H1 (cell line): ENCODE results near the gene SVOPL. TPM values are rescaled to one million over a fixed set of nuclear protein-coding genes. Genes with fewer than 3 reads are reported as not detected.

ENCODE experiments used
- CTCF ChIA-PET: fragments of 300-600 bp; sonication (Branson Sonifier 250); formaldehyde crosslinking; loops from one replicate; lab custom pipeline; 2021; ENCODE audit not compliant: partially characterized antibody; lab: Charles Lee
- POLR2A ChIA-PET: fragments of 300-600 bp; sonication (Branson Sonifier 250); formaldehyde crosslinking; loops from one replicate; lab custom pipeline; 2021; ENCODE audit warnings: inconsistent platforms; ENCODE audit not compliant: partially characterized antibody; lab: Charles Lee
- DNase-seq, 2 experiments: peaks; one replicate each; pipeline versions ENCODE4 v3.0.0 to v3.0.0-alpha.2; 2010 to 2022; ENCODE audit warnings: low spot score in 2 of 2, low read depth in 1 of 2, mixed read lengths in 1 of 2
- FAIRE-seq: peaks from 2 replicates; lab custom pipeline; 2011; peaks lifted over from hg19 to GRCh38; lab: Jason Lieb, UNC
- H2AFZ ChIP-seq: 2 replicates; pipeline ENCODE4 v1.8.1; 2012; ENCODE audit warnings: low read length, inconsistent platforms
- H2AK5ac ChIP-seq: 2 replicates; pipeline ENCODE4 v1.6.1; 2013; ENCODE audit warnings: low read depth, low read length
- H2BK120ac ChIP-seq: replicated peaks from 2 replicates; pipeline ENCODE3; 2013; ENCODE audit warnings: low read depth, low read length, inconsistent platforms
- H2BK12ac ChIP-seq: 2 replicates; pipeline ENCODE4 v1.6.1; 2013; ENCODE audit warnings: low read depth, low read length
- H2BK15ac ChIP-seq: 2 replicates; pipeline ENCODE4 v1.6.1; 2013; ENCODE audit warnings: low read length
- H2BK20ac ChIP-seq: 2 replicates; pipeline ENCODE4 v1.6.1; 2013; ENCODE audit warnings: low read length
- H2BK5ac ChIP-seq: 2 replicates; pipeline ENCODE4 v1.6.1; 2013; ENCODE audit warnings: low read depth, low read length
- H3K14ac ChIP-seq: 2 replicates; pipeline ENCODE4 v1.6.1; 2013; ENCODE audit warnings: inconsistent platforms; ENCODE audit not compliant: insufficient read length
- H3K18ac ChIP-seq: 2 replicates; pipeline ENCODE4 v1.6.1; 2013; ENCODE audit warnings: low read length; ENCODE audit errors: extremely low read depth
- H3K23ac ChIP-seq: 2 replicates; pipeline ENCODE4 v1.6.1; 2013; ENCODE audit warnings: inconsistent platforms; ENCODE audit not compliant: insufficient read length
- H3K23me2 ChIP-seq: 2 replicates; pipeline ENCODE4 v1.6.1; 2013; ENCODE audit warnings: low read depth, low read length
- H3K27ac ChIP-seq: 2 replicates; pipeline ENCODE4 v1.6.1; 2011; ENCODE audit warnings: low read depth, low read length, inconsistent platforms
- H3K27me3 ChIP-seq, 4 experiments: replicated peaks in 1 of 4; 1 replicate in 1 of 4; 2 replicates in 3 of 4; pipeline versions ENCODE4 v1.6.1 to v1.8.1; 2011 to 2013; ENCODE audit warnings: low read length in 3 of 4, mild to moderate bottlenecking in 3 of 4, inconsistent platforms in 2 of 4, mixed read lengths in 2 of 4, moderate library complexity in 1 of 4; ENCODE audit not compliant: control insufficient read depth in 3 of 4, insufficient read depth in 3 of 4; ENCODE audit errors: extremely low read depth in 1 of 4
- H3K36me3 ChIP-seq, 4 experiments: 2 replicates each; pipeline versions ENCODE4 v1.6.1 to v1.8.1; 2011 to 2013; ENCODE audit warnings: mild to moderate bottlenecking in 4 of 4, low read length in 3 of 4, moderate library complexity in 2 of 4, control low read depth in 1 of 4, inconsistent platforms in 1 of 4; ENCODE audit not compliant: insufficient read depth in 4 of 4, control insufficient read depth in 2 of 4
- H3K4ac ChIP-seq: replicated peaks from 2 replicates; pipeline ENCODE3; 2013; ENCODE audit warnings: low read length, low read depth, mixed read lengths, inconsistent platforms; ENCODE audit not compliant: insufficient read length
- H3K4me1 ChIP-seq, 4 experiments: replicated peaks in 1 of 4; 1 replicate in 1 of 4; 2 replicates in 3 of 4; pipeline versions ENCODE4 v1.6.1 to v1.8.1; 2011 to 2013; ENCODE audit warnings: low read length in 3 of 4, inconsistent platforms in 2 of 4, mixed read lengths in 1 of 4; ENCODE audit not compliant: insufficient read depth in 4 of 4, control insufficient read depth in 3 of 4
- H3K4me2 ChIP-seq, 2 experiments: 2 replicates each; pipeline versions ENCODE4 v1.6.1 to v1.8.1; 2011 to 2013; ENCODE audit warnings: low read depth in 2 of 2, low read length in 2 of 2, control low read depth in 1 of 2, inconsistent platforms in 1 of 2, mild to moderate bottlenecking in 1 of 2; ENCODE audit not compliant: insufficient read depth in 1 of 2
- H3K4me3 ChIP-seq, 4 experiments: fragments of 200-600, 300-600 bp in 1 of 4; sonication (generic), shearing (Covaris generic), sonication (Bioruptor Twin) in 1 of 4; 2 replicates each; pipeline versions ENCODE4 v1.5.1 to v1.8.1; 2011 to 2016; ENCODE audit warnings: low read length in 4 of 4, low read depth in 3 of 4, control low read depth in 2 of 4, inconsistent platforms in 2 of 4, mild to moderate bottlenecking in 2 of 4, mixed read lengths in 1 of 4, moderate library complexity in 1 of 4; ENCODE audit not compliant: insufficient read depth in 2 of 4; ENCODE audit errors: extremely low read depth in 1 of 4
- H3K56ac ChIP-seq: replicated peaks from 2 replicates; pipeline ENCODE3; 2013; ENCODE audit warnings: low read depth, mild to moderate bottlenecking, mixed read lengths, low read length, inconsistent platforms; ENCODE audit not compliant: insufficient read length
- H3K79me1 ChIP-seq: 2 replicates; pipeline ENCODE4 v1.6.1; 2013; ENCODE audit warnings: low read depth, low read length, control low read depth
- H3K79me2 ChIP-seq, 2 experiments: 2 replicates each; pipeline versions ENCODE4 v1.6.1 to v1.8.1; 2012 to 2013; ENCODE audit warnings: low read length in 2 of 2, mild to moderate bottlenecking in 2 of 2, inconsistent platforms in 1 of 2; ENCODE audit not compliant: insufficient read depth in 2 of 2, control insufficient read depth in 1 of 2
- H3K9ac ChIP-seq, 4 experiments: replicated peaks in 1 of 4; 1 replicate in 1 of 4; 2 replicates in 3 of 4; pipeline versions ENCODE4 v1.6.1 to v1.8.1; 2011 to 2013; ENCODE audit warnings: low read depth in 3 of 4, low read length in 3 of 4, control low read depth in 2 of 4, mild to moderate bottlenecking in 2 of 4, moderate library complexity in 2 of 4, inconsistent platforms in 1 of 4; ENCODE audit errors: extremely low read depth in 1 of 4
- H3K9me3 ChIP-seq, 2 experiments: 2 replicates each; pipeline versions ENCODE4 v1.6.1 to v1.8.1; 2012 to 2013; ENCODE audit warnings: mild to moderate bottlenecking in 2 of 2, moderate library complexity in 2 of 2, control low read depth in 1 of 2, inconsistent platforms in 1 of 2, low read depth in 1 of 2, low read length in 1 of 2, mixed read lengths in 1 of 2; ENCODE audit not compliant: insufficient read depth in 2 of 2
- H4K20me1 ChIP-seq, 2 experiments: replicated peaks in 1 of 2; 2 replicates each; pipeline versions ENCODE3 to v1.8.1; 2011 to 2013; ENCODE audit warnings: inconsistent platforms in 2 of 2, low read length in 2 of 2, mild to moderate bottlenecking in 1 of 2; ENCODE audit not compliant: insufficient read depth in 2 of 2, control insufficient read depth in 1 of 2
- H4K5ac ChIP-seq: 2 replicates; pipeline ENCODE4 v1.6.1; 2013; ENCODE audit warnings: low read length, low read depth, mixed read lengths, inconsistent platforms; ENCODE audit not compliant: insufficient read length
- H4K8ac ChIP-seq: 2 replicates; pipeline ENCODE4 v1.8.0; 2013; ENCODE audit warnings: mild to moderate bottlenecking, moderate library complexity, low read length, inconsistent platforms; ENCODE audit not compliant: insufficient read depth; ENCODE audit errors: extremely low read depth
- H4K91ac ChIP-seq: replicated peaks from 2 replicates; pipeline ENCODE3; 2013; ENCODE audit warnings: low read length, mixed read lengths, inconsistent platforms; ENCODE audit not compliant: insufficient read length
- ASH2L ChIP-seq: fragments of 200-600, 300-600 bp; sonication (generic); IDR thresholded peaks from one replicate; pipeline ENCODE4 v1.7.1; 2017; ENCODE audit warnings: low read length
- ATF2 ChIP-seq: IDR thresholded peaks from 2 replicates; pipeline ENCODE4 v1.6.1; 2012; ENCODE audit warnings: low read length, inconsistent platforms
- BRCA1 ChIP-seq: IDR thresholded peaks from 2 replicates; pipeline ENCODE4 v1.6.1; 2012; ENCODE audit warnings: low read depth, low read length, improper control_type of control experiment
- EGR1 ChIP-seq: IDR thresholded peaks from 2 replicates; pipeline ENCODE4 v1.6.1; 2011; ENCODE audit warnings: low read depth, low read length, borderline replicate concordance
- HDAC6 ChIP-seq: IDR thresholded peaks from one replicate; pipeline ENCODE4 v1.7.1; 2012; ENCODE audit warnings: low read depth, mild to moderate bottlenecking, inconsistent platforms, low read length, moderate library complexity
- JUN ChIP-seq: IDR thresholded peaks from 2 replicates; pipeline ENCODE4 v1.6.1; 2011; ENCODE audit warnings: low read depth, mild to moderate bottlenecking, improper control_type of control experiment, low read length
- JUND ChIP-seq: IDR thresholded peaks from 2 replicates; pipeline ENCODE4 v1.6.1; 2011; ENCODE audit warnings: mild to moderate bottlenecking, improper control_type of control experiment, low read length
- KDM1A ChIP-seq: fragments of 200-600, 300-600 bp; sonication (generic); IDR thresholded peaks from 2 replicates; pipeline ENCODE4 v1.7.1; 2016; ENCODE audit warnings: mild to moderate bottlenecking, low read length, borderline replicate concordance
- MAFK ChIP-seq: IDR thresholded peaks from 2 replicates; pipeline ENCODE4 v1.6.1; 2012; ENCODE audit warnings: low read depth, mild to moderate bottlenecking, improper control_type of control experiment, low read length
- POLR2A ChIP-seq, 2 experiments: IDR thresholded peaks; 1 replicate in 1 of 2; 2 replicates in 1 of 2; pipeline ENCODE4 v1.6.1; 2011; ENCODE audit warnings: low read depth in 2 of 2, low read length in 2 of 2, mild to moderate bottlenecking in 2 of 2; ENCODE audit errors: control extremely low read depth in 1 of 2
- RNF2 ChIP-seq: fragments of 200-900, 300-1000 bp; sonication (generic); IDR thresholded peaks from 2 replicates; pipeline ENCODE4 v1.7.1; 2016; ENCODE audit warnings: borderline replicate concordance, low read depth, mild to moderate bottlenecking, antibody characterized with exemption, low read length; ENCODE audit not compliant: poor library complexity, severe bottlenecking; ENCODE audit errors: missing control alignments
- SIRT6 ChIP-seq: IDR thresholded peaks from one replicate; pipeline ENCODE4 v1.7.1; 2012; ENCODE audit warnings: low read length, inconsistent platforms
- SP2 ChIP-seq: IDR thresholded peaks from 2 replicates; pipeline ENCODE4 v1.6.1; 2012; ENCODE audit warnings: mild to moderate bottlenecking, low read length, inconsistent platforms
- SUZ12 ChIP-seq: fragments of 200-600 bp; sonication (generic); IDR thresholded peaks from 2 replicates; pipeline ENCODE4 v1.6.1; 2012; ENCODE audit warnings: mild to moderate bottlenecking, inconsistent platforms, low read length, moderate library complexity, mixed read lengths
- WGBS, 2 experiments: shearing (Covaris generic) in 1 of 2; methylation state at CpG; one replicate each; pipeline versions ENCODE4 v1.1.6 to v1.1.7; 2013 to 2015; ENCODE audit warnings: low lambda C conversion rate in 2 of 2, mixed read lengths in 2 of 2, inconsistent platforms in 1 of 2, low coverage in 1 of 2, missing lambda C conversion rate in 1 of 2; ENCODE audit not compliant: insufficient replicate concordance in 2 of 2, insufficient coverage in 1 of 2, insufficient read length in 1 of 2; ENCODE audit errors: extremely low coverage in 1 of 2, missing lambda C conversion rate in 1 of 2; 5-methylcytosine and 5-hydroxymethylcytosine counted together
- polyA plus RNA-seq, 7 experiments: library from polyadenylated mRNA; depleted of rRNA in 3 of 7; stranded (reverse) in 5 of 7; unstranded in 2 of 7; fragments of >200 nt in 5 of 7; fragments of 200-250 nt in 2 of 7; gene quantifications; 1 replicate in 5 of 7; 2 replicates in 1 of 7; 4 replicates in 1 of 7; pipeline versions ENCODE4 v1.2.1 to v1.2.3, GENCODE V29; 2011 to 2013; ENCODE audit warnings: missing spikeins in 2 of 7, mixed read lengths in 2 of 7
- total RNA-seq: library from RNA; stranded (reverse); fragmentation: NEBNext Ultra II Directional; extraction: Animal tissue kit (Norgen Biotek cat#: 25700); gene quantifications from 2 replicates; pipeline ENCODE4 v1.2.1, GENCODE V29; 2021

SVOPL gene
- total and polyA plus RNA-seq, 2 of the 8 experiments (the other 6 are each of a cell fraction or from before 2014, with no cell fraction given): 1.1 to 1.4 TPM

- 85% methylated on average over 1 of the region's 1 CpG; no CpG with 5 or more reads in 1 of the 2 experiments for WGBS, 2 experiments
- POLR2A ChIA-PET: no interaction called here
- H3K4me3 ChIP-seq: no peak overlapping the region
- TF ChIP-seq KDM1A (no peak), HDAC6 (no peak), SP2 (no peak), BRCA1 (no peak), SIRT6 (no peak), MAFK (no peak), POLR2A (IDR thresholded peaks at IDR 0.05; ENCODE audit: control extremely low read depth in 1 of 2, low read depth in 2 of 2, low read length in 2 of 2) (no peak), ATF2 (no peak), JUND (no peak), SUZ12 (no peak), EGR1 (no peak), ASH2L (no peak), RNF2 (no peak), JUN (no peak)
Measured at GRCh38 chr7:138602451-138602850, 98.7 kb downstream of the SVOPL start.

More at GRCh38 chr7:138602451-138602850, 98.7 kb downstream of the SVOPL start:
- no peak overlapping the region for H4K91ac ChIP-seq
- H3K14ac ChIP-seq: no peak overlapping the region
- no peaks in the 10 kb centered on the region for H3K23me2 ChIP-seq
- no peak overlapping the region for H3K27ac ChIP-seq
- no peak overlapping the region for H3K56ac ChIP-seq
- no peak overlapping the region for H3K23ac ChIP-seq
- no peak overlapping the region for H2AK5ac ChIP-seq
- H2BK5ac ChIP-seq: no peak overlapping the region
- no peak overlapping the region for H2AFZ ChIP-seq
- H3K36me3 ChIP-seq: no peaks in the 10 kb centered on the region
- no peaks in the 10 kb centered on the region for H3K4me1 ChIP-seq
- no peak overlapping the region for H4K8ac ChIP-seq
- no peak overlapping the region for H3K9ac ChIP-seq
- no peaks in the 10 kb centered on the region for H3K79me2 ChIP-seq
- no peak overlapping the region for H2BK120ac ChIP-seq
- no peaks in the 10 kb centered on the region for H3K27me3 ChIP-seq
- H3K4ac ChIP-seq: no peak overlapping the region
- H2BK15ac ChIP-seq: no peak overlapping the region
- no peak overlapping the region for H2BK12ac ChIP-seq
- no peaks in the 10 kb centered on the region for H3K79me1 ChIP-seq
- no peak overlapping the region for H3K18ac ChIP-seq
- no peaks in the 10 kb centered on the region for H4K20me1 ChIP-seq
- H3K4me2 ChIP-seq: no peak overlapping the region
- DNase-seq: no peak
- FAIRE-seq: no peak
- CTCF ChIA-PET: interaction anchor here (0.7 to 1.9 kb wide), 2 partner anchors 136 to 471 kb away, joined by 3 to 5 read pairs; no protein-coding TSS in a partner anchor
- H2BK20ac ChIP-seq: no peak overlapping the region
- H4K5ac ChIP-seq: no peak overlapping the region
- no peaks in the 10 kb centered on the region for H3K9me3 ChIP-seq
